K562 (cell line): ENCODE measurements around the gene RBPMS2. TPM values are rescaled to one million over a fixed set of nuclear protein-coding genes. Genes with fewer than 3 reads are reported as not detected.

ENCODE experiments used
- CBX3 ChIP-seq, 2 experiments: IDR thresholded peaks; 1 replicate in 1 of 2; 2 replicates in 1 of 2; pipeline ENCODE4 v1.6.1; 2012; ENCODE audit warnings: inconsistent platforms in 2 of 2, low read length in 2 of 2, borderline replicate concordance in 1 of 2, control low read depth in 1 of 2
- DPF2 ChIP-seq: fragments of 450-650 bp; IDR thresholded peaks from 2 replicates; pipeline ENCODE4 v1.6.1; 2016
- ETS2 ChIP-seq: IDR thresholded peaks from 2 replicates; pipeline ENCODE4 v1.6.1; 2016; ENCODE audit warnings: borderline replicate concordance, missing genetic modification characterization, mild to moderate bottlenecking, moderate library complexity, missing compliant biosample characterization; ENCODE audit not compliant: poor library complexity, severe bottlenecking
- IRF9 ChIP-seq: fragments of 450-650 bp; IDR thresholded peaks from 2 replicates; pipeline ENCODE4 v1.6.1; 2016; ENCODE audit warnings: missing biosample characterization, missing genetic modification characterization
- KAT2B ChIP-seq: IDR thresholded peaks from one replicate; pipeline ENCODE4 v1.6.1; 2012; ENCODE audit warnings: low read depth, mild to moderate bottlenecking, control low read depth, inconsistent platforms, low read length, moderate library complexity
- KAT7 ChIP-seq: sonication (generic); formaldehyde crosslinking; IDR thresholded peaks from 2 replicates; pipeline ENCODE4 v1.8.0; 2022; ENCODE audit warnings: missing genetic modification reagents, mild to moderate bottlenecking, borderline replicate concordance
- NFE2 ChIP-seq: IDR thresholded peaks from 2 replicates; pipeline ENCODE4 v1.6.1; 2014; ENCODE audit warnings: antibody characterized with exemption, low read depth
- NFIC ChIP-seq: fragments of 450-650 bp; IDR thresholded peaks from 2 replicates; pipeline ENCODE4 v1.6.1; 2017; ENCODE audit warnings: mild to moderate bottlenecking, inconsistent platforms
- NR2C1 ChIP-seq, 2 experiments: fragments of 450-650 bp; IDR thresholded peaks; 2 replicates each; pipeline ENCODE4 v1.6.1; 2017; ENCODE audit warnings: mild to moderate bottlenecking in 2 of 2, antibody characterized with exemption in 1 of 2, inconsistent platforms in 1 of 2, missing compliant biosample characterization in 1 of 2, missing genetic modification characterization in 1 of 2
- RNF2 ChIP-seq: sonication (generic); IDR thresholded peaks from 2 replicates; pipeline ENCODE4 v1.6.1; 2016
- RUNX1 ChIP-seq: sonication (generic); IDR thresholded peaks from 2 replicates; pipeline ENCODE4 v1.6.1; 2016; ENCODE audit warnings: antibody characterized with exemption, low read depth
- SMAD2 ChIP-seq: fragments of 150-350 bp; IDR thresholded peaks from 2 replicates; pipeline ENCODE4 v1.6.1; 2014; ENCODE audit warnings: low read depth, mild to moderate bottlenecking, low read length
- SMARCA4 ChIP-seq: fragments of 450-650 bp; IDR thresholded peaks from 2 replicates; pipeline ENCODE4 v1.6.1; 2016
- SNAPC5 ChIP-seq: fragments of 250-450 bp; sonication (Bioruptor Pico); IDR thresholded peaks from 2 replicates; pipeline ENCODE4 v1.8.0; 2021; ENCODE audit warnings: moderate library complexity, mild to moderate bottlenecking, inconsistent platforms
- TCFL5 ChIP-seq: fragments of 250-450 bp; sonication (Bioruptor Pico); conservative IDR thresholded peaks from 2 replicates; pipeline ENCODE4 v1.6.1; 2021; ENCODE audit warnings: mild to moderate bottlenecking, moderate library complexity, matching md5 sums
- ZBTB26 ChIP-seq: fragments of 450-650 bp; formaldehyde crosslinking; IDR thresholded peaks from 2 replicates; pipeline ENCODE4 v1.4.0; 2022; ENCODE audit warnings: missing genetic modification characterization
- ZNF217 ChIP-seq: sonication (generic); formaldehyde crosslinking; IDR thresholded peaks from 2 replicates; pipeline ENCODE4 v1.8.0; 2022; ENCODE audit warnings: mild to moderate bottlenecking, missing genetic modification reagents
- ZNF518B ChIP-seq: fragments of 250-450 bp; sonication (Bioruptor Pico); IDR thresholded peaks from 2 replicates; pipeline ENCODE4 v1.5.0; 2021; ENCODE audit warnings: mild to moderate bottlenecking, moderate library complexity
- ZNF699 ChIP-seq: fragments of 250-450 bp; sonication (Bioruptor Pico); IDR thresholded peaks from 2 replicates; pipeline ENCODE4 v1.8.0; 2021; ENCODE audit warnings: mild to moderate bottlenecking, moderate library complexity; ENCODE audit not compliant: insufficient replicate concordance
- polyA plus RNA-seq, 8 experiments: library from polyadenylated mRNA; depleted of rRNA in 4 of 8; stranded (reverse) in 5 of 8; unstranded in 3 of 8; fragments of >200 nt; fragmentation: Nextera tagmentation in 2 of 8; fragmentation: Illumina TruSeq in 1 of 8; extraction: Ambion mirVana in 2 of 8; extraction: Trizol in 1 of 8; gene quantifications; 2 replicates each; pipeline versions ENCODE4 v1.2.1 to v1.2.3, GENCODE V29; 2011 to 2014; ENCODE audit warnings: inconsistent platforms in 1 of 8, missing spikeins in 1 of 8
- total RNA-seq, 7 experiments: library from RNA; depleted of rRNA in 6 of 7; stranded (reverse); fragments of >200 nt in 6 of 7; fragmentation: Illumina TruSeq in 2 of 7; extraction: Trizol in 2 of 7; gene quantifications; 2 replicates each; pipeline versions ENCODE4 v1.2.1 to v1.2.3, GENCODE V29; 2011 to 2021; ENCODE audit warnings: low replicate concordance in 1 of 7

Gene RBPMS2
- total and polyA plus RNA-seq, 9 of the 15 experiments (the other 6 are each of a cell fraction or from before 2014, with no cell fraction given): 0.11 to 2.6 (median 0.37) TPM; not detected in 1

GRCh38 chr15:64695561-64695992, 79.8 kb downstream of the RBPMS2 start (continued):
- TF ChIP-seq ZBTB26 (CRISPR knock-in tag) (peak; percentile 61; the same call in 1 of the 2 replicates), NFE2 (peak; percentile 56; the same call in 1 of the 2 replicates), CBX3 (IDR thresholded peaks at IDR 0.05; ENCODE audit: borderline replicate concordance in 1 of 2, low read length in 2 of 2) (peak in 1 of 2 experiments; percentile 59; a peak in 1 of 3 replicates), NR2C1 (IDR thresholded peaks at IDR 0.05) (no peak), NR2C1 (tag; IDR thresholded peaks at IDR 0.05) (peak; percentile 65), SMARCA4 (peak; percentile 99), RNF2 (peak; percentile 94), ZNF699 (no peak), KAT7 (CRISPR knock-in tag) (no peak; the same call in 1 of the 2 replicates), DPF2 (peak; percentile 98), ETS2 (tag) (no peak), TCFL5 (CRISPR knock-in tag) (no peak; the same call in 1 of the 2 replicates), ZNF518B (CRISPR knock-in tag) (no peak), KAT2B (no peak), IRF9 (tag) (no peak), RUNX1 (0 out of 2 replicates have a peak, but pooled peaks have one; percentile 66), SMAD2 (no peak), ZNF217 (CRISPR knock-in tag) (no peak), SNAPC5 (CRISPR knock-in tag) (no peak), NFIC (peak; percentile 89)
